Measurements from ENCODE around the gene ERC2. TPM values are rescaled to one million over a fixed set of nuclear protein-coding genes. Genes with fewer than 3 reads are reported as not detected.
A peak's percentile ranks its signal among the peaks of the same experiment; 100 is the strongest.

ERC2 gene
- total RNA-seq, 1 experiment from 2014 or later, result 0.77 TPM

DNA sequence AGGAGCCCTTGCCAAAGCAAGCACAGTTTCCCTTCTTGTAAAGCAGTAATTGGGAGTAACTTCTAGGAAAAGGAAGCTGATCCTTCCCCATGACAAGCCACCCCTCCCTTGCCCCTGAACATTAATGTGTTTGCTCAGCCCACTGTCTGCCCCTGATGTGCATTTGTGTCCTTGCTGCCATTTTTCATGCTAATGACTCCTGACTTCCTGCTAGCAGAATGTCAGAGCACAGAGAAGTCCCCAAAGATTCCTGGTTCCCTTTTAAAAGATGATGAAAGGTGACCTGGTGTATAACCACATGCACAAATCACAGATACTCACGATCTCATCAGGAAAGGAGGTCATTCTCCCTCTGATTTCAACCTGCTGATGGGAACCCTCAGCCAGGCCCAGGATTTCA, 936.9 kb downstream of the ERC2 start:
- no peak for ATAC-seq
- CTCF ChIA-PET, result interaction anchor here (0.6 kb wide), 1 partner anchor 16 kb away, joined by 15 read pairs; no protein-coding TSS in a partner anchor
- BruUV-seq (replicated peaks), result no TSS peak

GRCh38 chr3:55527361-55527760, 940.9 kb downstream of the ERC2 start:
- TF ChIP-seq EZH2phosphoT487 (IDR thresholded peaks at IDR 0.05; ENCODE audit: borderline replicate concordance, low read length), result no peak
- TF ChIP-seq, protein P1, sequence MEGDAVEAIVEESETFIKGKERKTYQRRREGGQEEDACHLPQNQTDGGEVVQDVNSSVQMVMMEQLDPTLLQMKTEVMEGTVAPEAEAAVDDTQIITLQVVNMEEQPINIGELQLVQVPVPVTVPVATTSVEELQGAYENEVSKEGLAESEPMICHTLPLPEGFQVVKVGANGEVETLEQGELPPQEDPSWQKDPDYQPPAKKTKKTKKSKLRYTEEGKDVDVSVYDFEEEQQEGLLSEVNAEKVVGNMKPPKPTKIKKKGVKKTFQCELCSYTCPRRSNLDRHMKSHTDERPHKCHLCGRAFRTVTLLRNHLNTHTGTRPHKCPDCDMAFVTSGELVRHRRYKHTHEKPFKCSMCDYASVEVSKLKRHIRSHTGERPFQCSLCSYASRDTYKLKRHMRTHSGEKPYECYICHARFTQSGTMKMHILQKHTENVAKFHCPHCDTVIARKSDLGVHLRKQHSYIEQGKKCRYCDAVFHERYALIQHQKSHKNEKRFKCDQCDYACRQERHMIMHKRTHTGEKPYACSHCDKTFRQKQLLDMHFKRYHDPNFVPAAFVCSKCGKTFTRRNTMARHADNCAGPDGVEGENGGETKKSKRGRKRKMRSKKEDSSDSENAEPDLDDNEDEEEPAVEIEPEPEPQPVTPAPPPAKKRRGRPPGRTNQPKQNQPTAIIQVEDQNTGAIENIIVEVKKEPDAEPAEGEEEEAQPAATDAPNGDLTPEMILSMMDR (conservative IDR thresholded peaks at IDR 0.05; ENCODE audit: low read depth, low read length), result no peak
- no peak for TF ChIP-seq EZH2 (IDR thresholded peaks at IDR 0.05; ENCODE audit: low read length, unreplicated experiment)
- no peak overlapping the region for H3K4me2 ChIP-seq (ENCODE audit: low read length)
- H3K4me3 ChIP-seq (ENCODE audit: low read length), result no peak overlapping the region
- H3K36me3 ChIP-seq (ENCODE audit: low read depth, low read length), result no peaks in the 10 kb centered on the region
- no peaks in the 10 kb centered on the region for H3K27me3 ChIP-seq (ENCODE audit: low read length)
- DNase-seq, result no peak
- ATAC-seq, result no peak
- intact Hi-C loops (cut with micrococcal nuclease), result loop anchor here (10.0 kb wide), 1 partner anchor 367 kb away; no protein-coding TSS in a partner anchor
- H3K27ac ChIP-seq (ENCODE audit: low read length), result no peak overlapping the region
- BruUV-seq (replicated peaks), result no TSS peak
- peaks cover 38% of the 10 kb centered on the region for H3K4me1 ChIP-seq (ENCODE audit: insufficient read depth, low read length)
- H3F3A ChIP-seq (ENCODE audit: low read length, unreplicated experiment), result no peaks in the 10 kb centered on the region
- no peak overlapping the region for H2AFZ ChIP-seq (ENCODE audit: low read length)
- ChIA-PET POLR2A (ENCODE audit: unreplicated experiment) (no interaction called here), CTCF (no interaction called here)
- no peaks in the 10 kb centered on the region for H3K9me2 ChIP-seq (replicated peaks; ENCODE audit: low read length)
- no peaks in the 10 kb centered on the region for H4K20me1 ChIP-seq (ENCODE audit: low read length)
- H3K9me3 ChIP-seq (ENCODE audit: low read length), result no peaks in the 10 kb centered on the region
- no peaks in the 10 kb centered on the region for H3K79me2 ChIP-seq (ENCODE audit: low read length)
- H3K9ac ChIP-seq (ENCODE audit: low read length), result no peak overlapping the region

More for the DNA sequence above, 936.9 kb downstream of the ERC2 start:
- Histone ChIP-seq H3K4me2 (ENCODE audit: low read length) (no peak overlapping the region), H3K4me3 (ENCODE audit: low read length) (no peak overlapping the region), H3K9ac (ENCODE audit: low read length) (no peak overlapping the region), H2AFZ (ENCODE audit: low read length) (no peak overlapping the region), H3F3A (ENCODE audit: low read length, unreplicated experiment) (no peaks in the 10 kb centered on the region), H3K9me2 (replicated peaks; ENCODE audit: low read length) (no peaks in the 10 kb centered on the region), H3K79me2 (ENCODE audit: low read length) (no peaks in the 10 kb centered on the region), H3K4me1 (ENCODE audit: insufficient read depth, low read length) (peaks cover 16% of the 10 kb centered on the region), H3K27ac (ENCODE audit: low read length) (no peak overlapping the region), H3K9me3 (ENCODE audit: low read length) (no peaks in the 10 kb centered on the region), H4K20me1 (ENCODE audit: low read length) (no peaks in the 10 kb centered on the region), H3K27me3 (ENCODE audit: low read length) (no peaks in the 10 kb centered on the region), H3K36me3 (ENCODE audit: low read depth, low read length) (no peaks in the 10 kb centered on the region)
- POLR2A ChIA-PET (ENCODE audit: unreplicated experiment), result no interaction called here
- intact Hi-C loops (cut with micrococcal nuclease), result no loop called here
- DNase-seq, result no peak
- TF ChIP-seq EZH2 (IDR thresholded peaks at IDR 0.05; ENCODE audit: low read length, unreplicated experiment), result no peak
- TF ChIP-seq EZH2phosphoT487 (IDR thresholded peaks at IDR 0.05; ENCODE audit: borderline replicate concordance, low read length), result no peak
- TF ChIP-seq, protein P1 (conservative IDR thresholded peaks at IDR 0.05; ENCODE audit: low read depth, low read length), result no peak

DNA sequence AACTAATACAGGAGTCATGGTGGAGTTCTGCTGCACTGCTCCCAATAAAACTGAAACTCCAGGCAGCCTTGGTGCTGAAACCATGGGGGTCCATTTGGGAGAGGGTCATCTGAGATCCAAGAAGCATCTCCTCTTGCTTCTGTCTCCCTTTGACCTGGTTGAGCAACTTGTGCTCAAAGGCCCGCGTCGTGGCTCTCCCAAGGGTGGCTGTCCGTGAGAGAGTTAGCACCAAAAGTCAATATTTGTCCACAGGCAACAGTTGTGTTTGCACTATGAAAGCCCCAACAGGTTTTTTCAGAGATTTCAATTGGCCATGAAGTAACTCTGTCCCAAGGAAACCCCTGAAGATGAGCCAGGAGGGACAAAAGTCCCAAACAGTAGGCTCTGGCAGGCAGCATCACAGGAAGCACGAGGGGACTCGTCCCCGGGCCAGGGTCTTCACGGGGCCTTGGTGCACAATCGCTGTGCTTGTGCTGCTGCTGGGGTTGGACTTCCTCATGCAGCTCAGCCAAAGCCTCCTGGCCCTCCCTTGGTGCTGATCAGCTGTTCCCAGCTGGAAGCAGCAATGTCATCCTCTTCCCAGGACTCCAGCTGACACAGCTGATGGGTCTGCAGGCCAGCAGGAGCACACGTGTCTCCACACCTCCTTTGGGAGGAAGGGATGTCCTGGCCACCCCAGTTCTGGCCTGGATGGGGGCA, 941.8 kb downstream of the ERC2 start:
- ChIA-PET POLR2A (ENCODE audit: unreplicated experiment) (no interaction called here), CTCF (no interaction called here)
- Histone ChIP-seq H3K4me2 (ENCODE audit: low read length) (0 out of 2 replicates have a peak overlapping the region, but pooled peaks have one; percentile 7), H3K36me3 (ENCODE audit: low read depth, low read length) (no peaks in the 10 kb centered on the region), H2AFZ (ENCODE audit: low read length) (no peak overlapping the region), H3K27me3 (ENCODE audit: low read length) (no peaks in the 10 kb centered on the region), H3K9ac (ENCODE audit: low read length) (0 out of 2 replicates have a peak overlapping the region, but pooled peaks have one; percentile 4), H3K27ac (ENCODE audit: low read length) (peak overlapping the region; percentile 83), H3F3A (ENCODE audit: low read length, unreplicated experiment) (no peaks in the 10 kb centered on the region), H3K9me3 (ENCODE audit: low read length) (no peaks in the 10 kb centered on the region), H3K4me3 (ENCODE audit: low read length) (no peak overlapping the region), H3K9me2 (replicated peaks; ENCODE audit: low read length) (no peaks in the 10 kb centered on the region), H4K20me1 (ENCODE audit: low read length) (no peaks in the 10 kb centered on the region), H3K79me2 (ENCODE audit: low read length) (no peaks in the 10 kb centered on the region), H3K4me1 (ENCODE audit: insufficient read depth, low read length) (peaks cover 38% of the 10 kb centered on the region)
- DNase-seq (peak; percentile 70), ATAC-seq (no peak)
- TF ChIP-seq, protein P1 (conservative IDR thresholded peaks at IDR 0.05; ENCODE audit: low read depth, low read length), result no peak
- TF ChIP-seq EZH2 (IDR thresholded peaks at IDR 0.05; ENCODE audit: low read length, unreplicated experiment) (no peak), EZH2phosphoT487 (IDR thresholded peaks at IDR 0.05; ENCODE audit: borderline replicate concordance, low read length) (no peak)
- intact Hi-C loops (cut with micrococcal nuclease), result loop anchor here (10.0 kb wide), 1 partner anchor 368 kb away; no protein-coding TSS in a partner anchor
- BruUV-seq (replicated peaks), result no TSS peak

Measured in PC-3 (cell line).